Keratinocyte (primary cell): Measurements from ENCODE around the gene CEP170B. TPM values are rescaled to one million over a fixed set of nuclear protein-coding genes. Genes with fewer than 3 reads are reported as not detected.

ENCODE experiments used
- DNase-seq: peaks from one replicate; pipeline ENCODE4 v3.0.0-alpha.2; 2011; ENCODE audit warnings: low read depth, missing footprints, low spot score
- FAIRE-seq: peaks from 2 replicates; lab custom pipeline; 2011; peaks lifted over from hg19 to GRCh38; lab: Jason Lieb, UNC
- H2AFZ ChIP-seq: 2 replicates; pipeline ENCODE4 v1.6.0; 2012; ENCODE audit warnings: low read length, control low read depth, inconsistent platforms; ENCODE audit not compliant: control insufficient read depth
- H3K27ac ChIP-seq: 2 replicates; pipeline ENCODE4 v1.5.1; 2011; ENCODE audit warnings: low read length; ENCODE audit not compliant: control insufficient read depth, insufficient read depth
- H3K27me3 ChIP-seq: 3 replicates; pipeline ENCODE4 v1.6.0; 2011; ENCODE audit warnings: low read length; ENCODE audit not compliant: control insufficient read depth, insufficient read depth; ENCODE audit errors: extremely low read depth
- H3K36me3 ChIP-seq, 2 experiments: 2 replicates in 1 of 2; 3 replicates in 1 of 2; pipeline ENCODE4 v1.5.1; 2011; ENCODE audit warnings: low read length in 2 of 2, mild to moderate bottlenecking in 1 of 2; ENCODE audit not compliant: control insufficient read depth in 2 of 2, insufficient read depth in 2 of 2; ENCODE audit errors: extremely low read depth in 1 of 2
- H3K4me1 ChIP-seq: 3 replicates; pipeline ENCODE4 v1.5.1; 2011; ENCODE audit warnings: low read length; ENCODE audit not compliant: control insufficient read depth, insufficient read depth; ENCODE audit errors: extremely low read depth
- H3K4me2 ChIP-seq: 3 replicates; pipeline ENCODE4 v1.6.0; 2011; ENCODE audit warnings: low read depth, low read length; ENCODE audit not compliant: control insufficient read depth, insufficient read depth; ENCODE audit errors: extremely low read depth
- H3K4me3 ChIP-seq, 3 experiments: fragments of 200-600 bp in 1 of 3; sonication (generic) in 1 of 3; 2 replicates in 2 of 3; 3 replicates in 1 of 3; pipeline ENCODE4 v1.5.1; 2011 to 2016; ENCODE audit warnings: low read length in 3 of 3, mild to moderate bottlenecking in 3 of 3, control low read depth in 2 of 3, inconsistent platforms in 1 of 3, low read depth in 1 of 3, mixed read lengths in 1 of 3, mixed run types in 1 of 3, moderate library complexity in 1 of 3; ENCODE audit not compliant: control insufficient read depth in 2 of 3, insufficient read depth in 2 of 3; ENCODE audit errors: extremely low read depth in 1 of 3
- H3K79me2 ChIP-seq: 2 replicates; pipeline ENCODE4 v1.6.0; 2012; ENCODE audit warnings: low read length; ENCODE audit not compliant: control insufficient read depth, insufficient read depth
- H3K9ac ChIP-seq: 3 replicates; pipeline ENCODE4 v1.6.0; 2011; ENCODE audit warnings: low read length; ENCODE audit not compliant: control insufficient read depth, insufficient read depth; ENCODE audit errors: extremely low read depth
- H3K9me1 ChIP-seq: 3 replicates; pipeline ENCODE4 v1.6.0; 2011; ENCODE audit warnings: low read length; ENCODE audit not compliant: control insufficient read depth, insufficient read depth; ENCODE audit errors: extremely low read depth
- H3K9me3 ChIP-seq: 2 replicates; pipeline ENCODE4 v1.5.1; 2012; ENCODE audit warnings: low read depth, low read length; ENCODE audit not compliant: control insufficient read depth
- H4K20me1 ChIP-seq: 3 replicates; pipeline ENCODE4 v1.6.0; 2011; ENCODE audit warnings: low read length; ENCODE audit not compliant: control insufficient read depth, insufficient read depth; ENCODE audit errors: extremely low read depth
- CTCF ChIP-seq, 3 experiments: IDR thresholded peaks in 1 of 3; conservative IDR thresholded peaks in 1 of 3; optimal IDR thresholded peaks in 1 of 3; 2 replicates in 2 of 3; 3 replicates in 1 of 3; pipeline versions ENCODE3 to v1.5.1; 2011; ENCODE audit warnings: low read length in 3 of 3, mild to moderate bottlenecking in 3 of 3, moderate library complexity in 2 of 3, control low read depth in 1 of 3, inconsistent platforms in 1 of 3; ENCODE audit not compliant: insufficient read depth in 2 of 3; ENCODE audit errors: extremely low read depth in 1 of 3
- EZH2 ChIP-seq: IDR thresholded peaks from one replicate; pipeline ENCODE4 v1.6.1; 2012; ENCODE audit warnings: inconsistent platforms, mild to moderate bottlenecking, low read length, moderate library complexity
- dilution Hi-C: fragments of 300-500 bp; cut with MboI; formaldehyde crosslinking; loops from one replicate; pipeline ENCODE4 v1.7.0; 2020; ENCODE audit warnings: low sequenced_read_pairs; ENCODE audit not compliant: extremely low pct_ligation_motif_present
- polyA plus RNA-seq, 5 experiments: library from polyadenylated mRNA; depleted of rRNA in 3 of 5; stranded (reverse) in 3 of 5; stranded (forward) in 1 of 5; unstranded in 1 of 5; fragments of >200 nt; gene quantifications; 1 replicate in 1 of 5; 2 replicates in 3 of 5; 3 replicates in 1 of 5; pipeline versions ENCODE4 v1.2.1 to v1.2.3, GENCODE V29; 2011 to 2012; ENCODE audit warnings: missing spikeins in 2 of 5, low read depth in 1 of 5, low replicate concordance in 1 of 5

The CEP170B gene
- polyA plus RNA-seq, 1 donor (not counting 4 experiments of a cell fraction or from before 2014, with no cell fraction given) = 8.7 TPM

DNA sequence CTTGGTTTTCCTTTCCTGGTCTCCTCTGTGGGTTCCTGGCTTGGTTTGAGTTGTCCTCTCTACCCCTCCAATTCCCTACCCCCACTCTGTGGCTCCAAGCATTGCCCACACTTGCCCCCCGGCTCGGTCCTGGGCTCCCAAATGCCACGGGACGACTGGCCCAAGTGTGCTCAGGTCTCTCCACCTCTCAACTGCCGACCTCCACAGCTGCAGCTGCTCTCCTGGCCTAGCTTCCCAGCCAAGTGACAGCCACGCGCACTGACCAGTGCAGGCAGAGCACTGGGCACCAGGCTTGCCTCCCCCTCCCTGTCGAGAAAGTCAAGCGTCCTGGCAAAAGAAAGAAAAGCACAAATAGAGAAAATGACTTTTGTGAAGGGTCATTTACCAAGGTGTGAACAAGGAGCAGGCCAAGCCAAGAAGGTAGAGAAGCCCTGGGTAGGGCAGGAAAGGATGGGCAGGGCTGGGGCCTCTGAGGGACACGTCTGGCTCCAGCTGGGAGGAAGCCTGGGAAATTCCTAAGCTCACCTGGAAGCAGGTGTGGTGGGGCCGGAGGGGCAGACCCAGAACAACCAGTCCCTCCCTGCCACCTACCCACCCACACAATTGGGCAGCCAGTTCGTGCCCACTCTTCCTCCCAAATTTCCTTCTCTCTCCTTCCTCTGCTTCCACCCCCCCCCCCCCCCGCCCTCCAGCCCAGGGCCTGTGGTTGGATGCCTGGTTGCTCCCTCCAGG lies 1.8 kb upstream of the CEP170B start:
- dilution Hi-C loops = no loop called here

GRCh38 chr14:104863923-104864266 lies 1.2 kb upstream of the CEP170B start:
- Histone ChIP-seq H4K20me1 (peaks cover 8% of the 10 kb centered on the region), H3K27ac (peak overlapping the region; percentile 76), H3K36me3 (peaks cover 9 to 16% of the 10 kb centered on the region in 2 experiments), H2AFZ (no peak overlapping the region), H3K27me3 (no peaks in the 10 kb centered on the region), H3K4me2 (peak overlapping the region; percentile 81), H3K79me2 (peaks cover 72% of the 10 kb centered on the region), H3K4me3 (peak overlapping the region; percentile 84), H3K9me3 (no peaks in the 10 kb centered on the region), H3K9ac (peak overlapping the region; percentile 87), H3K9me1 (peaks cover 7% of the 10 kb centered on the region), H3K4me1 (peaks cover 14% of the 10 kb centered on the region)
- TF ChIP-seq EZH2 (no peak), CTCF (optimal IDR thresholded peaks at IDR 0.05 in 1 of 3, IDR thresholded peaks at IDR 0.05 in 1 of 3, conservative IDR thresholded peaks at IDR 0.05 in 1 of 3; ENCODE audit: extremely low read depth in 1 of 3, insufficient read depth in 2 of 3, low read length in 3 of 3) (no peak)
- DNase-seq (no peak), FAIRE-seq (peak; percentile 61)
- dilution Hi-C loops = no loop called here

More for the DNA sequence above, 1.8 kb upstream of the CEP170B start:
- TF ChIP-seq CTCF (optimal IDR thresholded peaks at IDR 0.05 in 1 of 3, IDR thresholded peaks at IDR 0.05 in 1 of 3, conservative IDR thresholded peaks at IDR 0.05 in 1 of 3; ENCODE audit: extremely low read depth in 1 of 3, insufficient read depth in 2 of 3, low read length in 3 of 3) (no peak), EZH2 (no peak)
- peaks cover 66% of the 10 kb centered on the region for H3K79me2 ChIP-seq
- peaks cover 8 to 16% of the 10 kb centered on the region in 2 experiments for H3K36me3 ChIP-seq
- peaks cover 14% of the 10 kb centered on the region for H3K4me1 ChIP-seq
- H3K4me2 ChIP-seq = peak overlapping the region; percentile 81
- H3K27ac ChIP-seq = no peak overlapping the region
- H3K4me3 ChIP-seq = peak overlapping the region in 2 of 3 experiments; percentile 84
- DNase-seq = no peak
- no peak for FAIRE-seq
- peak overlapping the region; percentile 87 for H3K9ac ChIP-seq
- H3K27me3 ChIP-seq = no peaks in the 10 kb centered on the region
- no peak overlapping the region for H2AFZ ChIP-seq
- H4K20me1 ChIP-seq = peaks cover 8% of the 10 kb centered on the region
- peaks cover 7% of the 10 kb centered on the region for H3K9me1 ChIP-seq
- H3K9me3 ChIP-seq = no peaks in the 10 kb centered on the region
